Tibial nerve (tissue), 4 donors: ENCODE results near the gene UBXN6. TPM values are rescaled to one million over a fixed set of nuclear protein-coding genes. Genes with fewer than 3 reads are reported as not detected.

Experiments
- DNase-seq, 2 donors: peaks; one replicate each; pipeline ENCODE4 v3.0.0-alpha.2; 2019; ENCODE audit warnings: low spot score in 2 of 2
- H3K27ac ChIP-seq, 4 donors: fragments of 200-600 bp; sonication (generic) in 3 of 4; one replicate each; pipeline ENCODE4 v1.5.1; 2017 to 2019; ENCODE audit warnings: mild to moderate bottlenecking in 1 of 4
- H3K27me3 ChIP-seq, 2 donors: fragments of 200-600 bp; sonication (generic) in 1 of 2; one replicate each; pipeline versions ENCODE4 v1.5.1 to v1.6.0; 2017 to 2019
- H3K36me3 ChIP-seq, 3 donors: fragments of 200-600 bp; sonication (generic); one replicate each; pipeline ENCODE4 v1.5.1; 2018 to 2019
- H3K4me1 ChIP-seq, 4 donors: fragments of 200-600 bp; sonication (generic) in 3 of 4; one replicate each; pipeline ENCODE4 v1.5.1; 2017 to 2019
- H3K4me3 ChIP-seq, 4 donors: fragments of 200-600 bp; sonication (generic) in 3 of 4; one replicate each; pipeline ENCODE4 v1.5.1; 2017 to 2019; ENCODE audit warnings: mild to moderate bottlenecking in 1 of 4, moderate library complexity in 1 of 4
- H3K9me3 ChIP-seq, 4 donors: fragments of 200-600 bp; sonication (generic) in 3 of 4; one replicate each; pipeline ENCODE4 v1.5.1; 2017 to 2019
- EP300 ChIP-seq, 2 donors: sonication (generic); formaldehyde crosslinking; IDR thresholded peaks; one replicate each; pipeline ENCODE4 v1.6.1; 2017; ENCODE audit warnings: antibody characterized with exemption in 2 of 2, mild to moderate bottlenecking in 1 of 2
- POLR2A ChIP-seq, 2 donors: fragments of 450-650 bp; IDR thresholded peaks; one replicate each; pipeline ENCODE4 v1.6.1; 2017; ENCODE audit warnings: antibody characterized with exemption in 2 of 2, mild to moderate bottlenecking in 2 of 2, moderate library complexity in 2 of 2
- WGBS, 2 donors: methylation state at CpG; one replicate each; pipeline ENCODE4 v1.1.5; 2018; 5-methylcytosine and 5-hydroxymethylcytosine counted together
- total RNA-seq, 4 donors: library from RNA; depleted of rRNA; stranded (reverse); fragments of >200 nt; gene quantifications; one replicate each; pipeline ENCODE4 v1.1.0, GENCODE V29; 2016
- TF ChIP-seq, protein P1 (sequence below), 5 experiments: fragments of 200-600 bp in 3 of 5; fragments of 450-650 bp in 2 of 5; sonication (generic) in 3 of 5; IDR thresholded peaks; one replicate each; pipeline ENCODE4 v1.5.1; 2016 to 2019; ENCODE audit warnings: antibody characterized with exemption in 5 of 5, mild to moderate bottlenecking in 3 of 5, moderate library complexity in 2 of 5

The UBXN6 gene
- total RNA-seq, 4 donors from 2014 or later: 84.3 to 101 (median 92.2) TPM

GRCh38 chr19:4406626-4407025, 51.0 kb downstream of the UBXN6 start:
- no peak for DNase-seq
- peaks cover 0 to 14% (median 9%) of the 10 kb centered on the region in 4 donors for H3K4me1 ChIP-seq

DNA sequence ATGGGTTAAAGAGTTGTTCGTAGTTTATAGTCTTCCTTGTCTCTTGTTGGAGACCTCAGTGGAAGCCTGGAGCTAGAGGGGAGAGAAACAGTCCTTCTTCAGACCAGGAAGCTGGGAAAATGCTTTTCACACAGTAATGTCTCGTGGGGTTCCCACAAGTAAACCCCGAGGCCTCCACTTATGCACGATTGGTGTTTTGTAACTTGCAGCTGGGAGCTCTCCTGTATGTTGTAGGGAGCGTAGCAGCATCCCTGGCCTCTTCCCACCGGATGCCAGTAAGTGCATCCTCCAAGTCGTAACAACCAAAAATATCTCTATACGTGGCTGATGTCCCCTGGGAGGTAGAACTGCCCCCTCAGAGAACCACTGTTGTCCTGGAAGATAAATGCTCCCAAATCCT, 51.6 kb downstream of the UBXN6 start:
- no peak for DNase-seq
- no peak for TF ChIP-seq EP300 (IDR thresholded peaks at IDR 0.05)
- TF ChIP-seq POLR2A (IDR thresholded peaks at IDR 0.05): no peak
- TF ChIP-seq, protein P1, sequence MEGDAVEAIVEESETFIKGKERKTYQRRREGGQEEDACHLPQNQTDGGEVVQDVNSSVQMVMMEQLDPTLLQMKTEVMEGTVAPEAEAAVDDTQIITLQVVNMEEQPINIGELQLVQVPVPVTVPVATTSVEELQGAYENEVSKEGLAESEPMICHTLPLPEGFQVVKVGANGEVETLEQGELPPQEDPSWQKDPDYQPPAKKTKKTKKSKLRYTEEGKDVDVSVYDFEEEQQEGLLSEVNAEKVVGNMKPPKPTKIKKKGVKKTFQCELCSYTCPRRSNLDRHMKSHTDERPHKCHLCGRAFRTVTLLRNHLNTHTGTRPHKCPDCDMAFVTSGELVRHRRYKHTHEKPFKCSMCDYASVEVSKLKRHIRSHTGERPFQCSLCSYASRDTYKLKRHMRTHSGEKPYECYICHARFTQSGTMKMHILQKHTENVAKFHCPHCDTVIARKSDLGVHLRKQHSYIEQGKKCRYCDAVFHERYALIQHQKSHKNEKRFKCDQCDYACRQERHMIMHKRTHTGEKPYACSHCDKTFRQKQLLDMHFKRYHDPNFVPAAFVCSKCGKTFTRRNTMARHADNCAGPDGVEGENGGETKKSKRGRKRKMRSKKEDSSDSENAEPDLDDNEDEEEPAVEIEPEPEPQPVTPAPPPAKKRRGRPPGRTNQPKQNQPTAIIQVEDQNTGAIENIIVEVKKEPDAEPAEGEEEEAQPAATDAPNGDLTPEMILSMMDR (IDR thresholded peaks at IDR 0.05): no peak
- Histone ChIP-seq H3K27ac (no peak overlapping the region), H3K4me3 (no peak overlapping the region), H3K36me3 (peaks cover 0 to 21% (median 0%) of the 10 kb centered on the region in 3 donors), H3K27me3 (no peaks in the 10 kb centered on the region), H3K4me1 (peaks cover 0 to 20% (median 15%) of the 10 kb centered on the region in 4 donors), H3K9me3 (no peaks in the 10 kb centered on the region)
- 51 to 63% methylated on average over 8 of the region's 8 CpGs for WGBS, 2 donors

More at GRCh38 chr19:4406626-4407025, 51.0 kb downstream of the UBXN6 start:
- no peaks in the 10 kb centered on the region for H3K27me3 ChIP-seq
- H3K27ac ChIP-seq: no peak overlapping the region
- no peak overlapping the region for H3K4me3 ChIP-seq
- no peaks in the 10 kb centered on the region for H3K9me3 ChIP-seq
- 86 to 95% methylated on average over 7 of the region's 7 CpGs for WGBS, 2 donors
- peaks cover 0 to 21% (median 0%) of the 10 kb centered on the region in 3 donors for H3K36me3 ChIP-seq
- TF ChIP-seq, protein P1 (IDR thresholded peaks at IDR 0.05): no peak
- TF ChIP-seq EP300 (IDR thresholded peaks at IDR 0.05) (no peak), POLR2A (IDR thresholded peaks at IDR 0.05) (no peak)

DNA sequence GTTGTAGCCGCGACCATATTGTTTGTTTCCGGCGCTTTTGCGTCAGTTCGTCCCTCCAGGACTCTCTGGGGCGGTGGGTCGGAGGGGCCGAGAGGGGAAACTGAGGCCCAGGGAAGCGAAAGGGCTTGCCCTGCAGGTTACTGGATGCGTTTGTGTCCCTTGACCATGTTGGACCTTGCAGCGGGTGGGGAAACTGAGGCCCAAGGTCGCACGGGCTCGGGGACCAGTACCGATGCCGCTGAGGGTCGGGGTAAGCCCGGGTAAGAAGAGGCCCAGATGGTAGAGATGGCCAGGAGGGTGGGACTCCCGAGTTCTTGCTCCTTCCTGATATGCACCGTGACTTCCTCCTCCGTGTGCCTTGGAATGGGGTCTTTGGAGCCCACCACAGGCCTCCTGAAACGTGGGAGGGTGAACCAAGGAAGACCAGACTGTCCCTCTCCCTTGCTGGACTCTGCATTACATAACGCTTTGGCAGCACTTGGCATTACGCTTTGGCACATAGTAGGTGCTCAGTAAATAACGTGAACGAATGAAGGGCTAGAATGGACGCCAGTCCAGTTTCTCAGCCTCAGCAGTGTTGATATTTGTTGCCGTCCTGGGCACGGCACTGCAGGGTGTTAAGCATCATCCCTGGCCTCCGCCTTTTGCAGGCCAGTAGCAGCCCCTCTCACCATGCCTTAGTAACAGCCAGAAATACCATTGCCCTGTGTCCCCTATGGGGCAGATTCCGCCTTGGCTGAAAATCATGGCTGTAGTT, 54.4 kb downstream of the UBXN6 start:
- no peak for DNase-seq
- Histone ChIP-seq H3K4me3 (peak overlapping the region; percentile 47 to 96 (median 75)), H3K27ac (peak overlapping the region; percentile 20 to 99 (median 83))

DNA sequence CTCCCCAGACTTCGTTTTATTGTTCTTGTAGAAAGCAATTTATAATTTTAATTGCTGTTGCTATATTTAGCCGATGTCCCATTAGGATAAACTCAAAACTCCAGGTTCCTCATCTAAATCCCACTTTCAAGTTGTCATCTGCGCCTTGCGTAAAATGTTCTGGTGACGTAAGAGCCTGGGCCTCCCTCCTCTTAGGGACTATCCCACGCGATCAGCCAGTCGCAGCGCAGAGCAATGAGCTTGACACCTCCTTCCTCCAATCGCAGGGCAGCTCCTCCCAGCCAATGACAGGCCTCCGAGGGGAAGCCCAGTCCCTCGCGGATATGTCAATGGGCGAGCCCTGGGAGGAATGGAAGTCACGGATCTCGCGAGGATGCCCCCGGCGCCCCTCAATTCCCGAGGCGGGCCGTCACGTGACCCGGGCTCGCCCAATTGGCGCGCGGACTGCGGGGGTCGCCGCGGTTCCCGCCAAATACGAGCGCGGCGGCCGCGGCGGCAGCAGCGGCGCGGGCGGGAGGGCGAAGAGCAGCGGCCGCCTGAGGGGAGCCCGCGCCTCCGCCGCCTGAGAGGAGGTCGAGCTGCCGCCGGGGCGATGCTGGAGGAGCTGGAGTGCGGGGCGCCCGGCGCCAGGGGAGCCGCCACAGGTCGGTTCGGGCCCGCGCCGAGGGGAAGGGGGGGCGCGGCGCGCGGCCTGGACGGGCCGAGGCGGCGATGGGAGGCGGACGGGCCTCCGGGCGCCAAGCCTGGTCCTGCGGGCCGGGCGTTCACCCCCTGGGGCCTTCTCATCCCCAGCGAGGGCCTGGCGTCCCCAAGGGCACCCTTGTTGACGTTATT, 55.2 kb downstream of the UBXN6 start, which contains the start of gene CHAF1A:
TSS of gene CHAF1A (plus strand) at position 470 of the 834 bp plus-strand sequence. CDS start at position 593, 123 bp downstream.
- DNase-seq: peak; percentile 98
- H3K36me3 ChIP-seq: peaks cover 0 to 5% (median 0%) of the 10 kb centered on the region in 3 donors
- whole genome bisulfite sequencing, 2 donors: 0% methylated on average over 16 to 41 of the region's 84 CpGs
- no peaks in the 10 kb centered on the region for H3K9me3 ChIP-seq
- peak within 1 kb of the TSS; percentile 94 to 99 (median 96) for H3K27ac ChIP-seq
- no peaks in the 10 kb centered on the region for H3K27me3 ChIP-seq
- H3K4me3 ChIP-seq: peak within 1 kb of the TSS; percentile 47 to 96 (median 75)
- TF ChIP-seq EP300 (IDR thresholded peaks at IDR 0.05) (peak; percentile 87 to 98), POLR2A (IDR thresholded peaks at IDR 0.05) (peak; percentile 37 to 92)
- TF ChIP-seq, protein P1 (IDR thresholded peaks at IDR 0.05): peak in 1 of 5 experiments; percentile 51
- peaks cover 0 to 42% (median 29%) of the 10 kb centered on the region in 4 donors for H3K4me1 ChIP-seq

More for the DNA sequence above, 54.4 kb downstream of the UBXN6 start:
- H3K27me3 ChIP-seq: no peaks in the 10 kb centered on the region
- H3K9me3 ChIP-seq: no peaks in the 10 kb centered on the region
- no peaks in the 10 kb centered on the region for H3K36me3 ChIP-seq
- TF ChIP-seq POLR2A (IDR thresholded peaks at IDR 0.05): no peak
- TF ChIP-seq, protein P1 (IDR thresholded peaks at IDR 0.05): no peak
- TF ChIP-seq EP300 (IDR thresholded peaks at IDR 0.05): no peak
- peaks cover 0 to 34% (median 24%) of the 10 kb centered on the region in 4 donors for H3K4me1 ChIP-seq
- 11 to 18% methylated on average over 21 to 23 of the region's 32 CpGs for WGBS, 2 donors
